HepG2 (cell line): ENCODE measurements around the gene ATP13A2. TPM values are rescaled to one million over a fixed set of nuclear protein-coding genes. Genes with fewer than 3 reads are reported as not detected.

Experiments
- ATAC-seq: fragments of 200-7000 bp; cut with Tn5 transposase; 3 replicates; pipeline ENCODE4 v1.9.1; 2020; ENCODE audit warnings: mild to moderate bottlenecking, moderate library complexity
- BruUV-seq: library from RNA; stranded (reverse); fragments of 400-500 nt; replicated peaks from 2 replicates; lab custom pipeline; 2021; lab: Mats Ljungman, UMichigan
- CTCF ChIA-PET: fragments of 300-600 bp; formaldehyde crosslinking; extraction: SDS; loops from one replicate; lab custom pipeline; 2021; ENCODE audit warnings: low total read pairs, inconsistent platforms, low intra/inter-chr PET ratio; lab: Yijun Ruan, JAX
- POLR2A ChIA-PET: fragments of 350-600 bp; sonication (Branson Sonifier 250); formaldehyde crosslinking; loops from one replicate; lab custom pipeline; 2020; ENCODE audit warnings: antibody characterized with exemption, inconsistent platforms; lab: Yijun Ruan, JAX
- DNase-seq: peaks from one replicate; pipeline ENCODE4 v3.0.0-alpha.2; 2015; ENCODE audit warnings: low spot score
- FAIRE-seq: peaks from 3 replicates; lab custom pipeline; 2011; peaks lifted over from hg19 to GRCh38; lab: Jason Lieb, UNC
- H2AFZ ChIP-seq: one replicate; pipeline ENCODE4 v1.6.1; 2011; ENCODE audit warnings: low read length, inconsistent platforms
- H3K27ac ChIP-seq: fragments of 300-600 bp; 3 replicates; pipeline ENCODE4 v1.8.0; 2011; ENCODE audit warnings: mixed run types, mild to moderate bottlenecking, mixed read lengths, low read length, inconsistent platforms; ENCODE audit not compliant: insufficient read depth; ENCODE audit errors: extremely low read length
- H3K27me3 ChIP-seq, 2 experiments: fragments of 200-600 bp in 1 of 2; 2 replicates in 1 of 2; 3 replicates in 1 of 2; pipeline versions ENCODE4 v1.6.0 to v1.8.0; 2011; ENCODE audit warnings: low read length in 2 of 2, mild to moderate bottlenecking in 2 of 2, moderate library complexity in 2 of 2, inconsistent platforms in 1 of 2; ENCODE audit not compliant: insufficient read depth in 2 of 2, control insufficient read depth in 1 of 2
- H3K36me3 ChIP-seq, 2 experiments: fragments of 200-600 bp in 1 of 2; replicated peaks in 1 of 2; 2 replicates in 1 of 2; 3 replicates in 1 of 2; pipeline versions ENCODE4 v1.5.1 to v1.8.0; 2011; ENCODE audit warnings: low read length in 2 of 2, inconsistent platforms in 1 of 2; ENCODE audit not compliant: insufficient read depth in 2 of 2, control insufficient read depth in 1 of 2
- H3K4me1 ChIP-seq: 2 replicates; pipeline ENCODE4 v1.5.1; 2012; ENCODE audit warnings: low read length, inconsistent platforms; ENCODE audit not compliant: insufficient read depth
- H3K4me2 ChIP-seq: 2 replicates; pipeline ENCODE4 v1.6.0; 2011; ENCODE audit warnings: low read depth, low read length, inconsistent platforms
- H3K4me3 ChIP-seq, 3 experiments: fragments of 200-600 bp in 1 of 3; sonication (generic), shearing (Covaris generic) in 1 of 3; replicated peaks in 1 of 3; 2 replicates each; pipeline ENCODE4 v1.5.1; 2011 to 2016; ENCODE audit warnings: low read length in 3 of 3, inconsistent platforms in 2 of 3, low read depth in 2 of 3, mild to moderate bottlenecking in 2 of 3, control low read depth in 1 of 3, mixed read lengths in 1 of 3; ENCODE audit not compliant: insufficient read depth in 1 of 3
- H3K79me2 ChIP-seq: one replicate; pipeline ENCODE4 v1.6.1; 2011; ENCODE audit warnings: low read length, inconsistent platforms; ENCODE audit not compliant: insufficient read depth
- H3K9ac ChIP-seq: 2 replicates; pipeline ENCODE4 v1.6.0; 2011; ENCODE audit warnings: mild to moderate bottlenecking, low read depth, low read length, inconsistent platforms; ENCODE audit not compliant: insufficient read depth
- H3K9me3 ChIP-seq: 2 replicates; pipeline ENCODE4 v1.5.1; 2012; ENCODE audit warnings: mild to moderate bottlenecking, low read length
- H4K20me1 ChIP-seq: 2 replicates; pipeline ENCODE4 v1.6.0; 2011; ENCODE audit warnings: inconsistent platforms, mild to moderate bottlenecking, low read length, moderate library complexity; ENCODE audit not compliant: insufficient read depth
- ATAD3A ChIP-seq: sonication (generic); formaldehyde crosslinking; IDR thresholded peaks from 2 replicates; pipeline ENCODE4 v1.4.0; 2020; ENCODE audit warnings: missing genetic modification reagents
- KDM4B ChIP-seq: sonication (generic); formaldehyde crosslinking; IDR thresholded peaks from 2 replicates; pipeline ENCODE4 v1.4.0; 2020; ENCODE audit warnings: missing genetic modification reagents
- PHF5A ChIP-seq: IDR thresholded peaks from one replicate; pipeline ENCODE4 v1.6.1; 2018; ENCODE audit warnings: low read depth, missing genetic modification reagents; ENCODE audit not compliant: unreplicated experiment
- SMC3 ChIP-seq: IDR thresholded peaks from 2 replicates; pipeline ENCODE4 v1.6.1; 2011; ENCODE audit warnings: low read length, improper control_type of control experiment
- TBP ChIP-seq: sonication (generic); formaldehyde crosslinking; IDR thresholded peaks from 2 replicates; pipeline ENCODE4 v1.5.0; 2020; ENCODE audit warnings: missing genetic modification reagents
- YEATS2 ChIP-seq: sonication (generic); formaldehyde crosslinking; IDR thresholded peaks from 2 replicates; pipeline ENCODE4 v1.4.0; 2020; ENCODE audit warnings: missing genetic modification reagents, borderline replicate concordance
- ZBTB7A ChIP-seq: sonication (generic); formaldehyde crosslinking; IDR thresholded peaks from 2 replicates; pipeline ENCODE4 v1.8.0; 2022; ENCODE audit warnings: mild to moderate bottlenecking, missing genetic modification reagents
- ZNF569 ChIP-seq: sonication (generic); formaldehyde crosslinking; IDR thresholded peaks from 2 replicates; pipeline ENCODE4 v1.5.0; 2020; ENCODE audit warnings: mild to moderate bottlenecking, missing genetic modification reagents, moderate library complexity, borderline replicate concordance
- ZNF709 ChIP-seq: sonication (generic); formaldehyde crosslinking; IDR thresholded peaks from 2 replicates; pipeline ENCODE4 v1.5.0; 2020; ENCODE audit warnings: mild to moderate bottlenecking, missing genetic modification reagents
- ZNF747 ChIP-seq: sonication (generic); formaldehyde crosslinking; IDR thresholded peaks from 2 replicates; pipeline ENCODE4 v1.8.1; 2023; ENCODE audit warnings: missing genetic modification reagents, mild to moderate bottlenecking, borderline replicate concordance
- ZSCAN20 ChIP-seq: sonication (generic); formaldehyde crosslinking; IDR thresholded peaks from 2 replicates; pipeline ENCODE4 v1.4.0; 2020; ENCODE audit warnings: missing genetic modification reagents, mild to moderate bottlenecking, borderline replicate concordance
- WGBS: methylation state at CpG from one replicate; pipeline ENCODE4 v1.1.6; 2017; ENCODE audit warnings: low lambda C conversion rate; 5-methylcytosine and 5-hydroxymethylcytosine counted together
- in situ Hi-C: cut with HindIII; loops from 2 replicates; pipeline ENCODE4 v1.10.0; 2017; ENCODE audit warnings: low pct_unique_long_range_greater_than_20kb; ENCODE audit not compliant: extremely low pct_ligation_motif_present
- intact Hi-C: fragments of 100-400 bp; cut with micrococcal nuclease; formaldehyde crosslinking; loops from one replicate; pipeline ENCODE4 v1.10.0; 2022; ENCODE audit not compliant: unreplicated experiment
- polyA plus RNA-seq, 8 experiments: library from polyadenylated mRNA; depleted of rRNA in 3 of 8; stranded (reverse) in 7 of 8; unstranded in 1 of 8; fragments of >200 nt; fragmentation: Illumina TruSeq in 4 of 8; extraction: Trizol in 4 of 8; gene quantifications; 2 replicates each; pipeline versions ENCODE4 v1.2.1 to v1.2.3, GENCODE V29; 2011 to 2016; ENCODE audit warnings: low read depth in 4 of 8, missing spikeins in 1 of 8, mixed read lengths in 1 of 8; ENCODE audit not compliant: insufficient read depth in 1 of 8
- total RNA-seq, 5 experiments: library from RNA; depleted of rRNA; stranded (reverse); fragments of >200 nt; fragmentation: Illumina TruSeq; extraction: Trizol; gene quantifications; 2 replicates each; pipeline ENCODE4 v1.2.3, GENCODE V29; 2016; ENCODE audit warnings: low read depth in 1 of 5
- TF ChIP-seq, protein P1 (sequence below): sonication (generic); formaldehyde crosslinking; conservative IDR thresholded peaks from 2 replicates; pipeline ENCODE4 v1.8.1; 2023; ENCODE audit warnings: missing genetic modification reagents
- TF ChIP-seq, protein P2 (sequence below): sonication (generic); formaldehyde crosslinking; IDR thresholded peaks from 2 replicates; pipeline ENCODE4 v1.8.0; 2022; ENCODE audit warnings: low read depth, missing genetic modification reagents
- TF ChIP-seq, protein P3 (sequence below): IDR thresholded peaks from 2 replicates; pipeline ENCODE4 v1.6.1; 2012; ENCODE audit warnings: low read length, improper control_type of control experiment

Gene ATP13A2
- total and polyA plus RNA-seq, 2 of the 13 experiments (the other 11 are each of a cell fraction or from before 2014, with no cell fraction given): 13.2 to 16.2 TPM

DNA sequence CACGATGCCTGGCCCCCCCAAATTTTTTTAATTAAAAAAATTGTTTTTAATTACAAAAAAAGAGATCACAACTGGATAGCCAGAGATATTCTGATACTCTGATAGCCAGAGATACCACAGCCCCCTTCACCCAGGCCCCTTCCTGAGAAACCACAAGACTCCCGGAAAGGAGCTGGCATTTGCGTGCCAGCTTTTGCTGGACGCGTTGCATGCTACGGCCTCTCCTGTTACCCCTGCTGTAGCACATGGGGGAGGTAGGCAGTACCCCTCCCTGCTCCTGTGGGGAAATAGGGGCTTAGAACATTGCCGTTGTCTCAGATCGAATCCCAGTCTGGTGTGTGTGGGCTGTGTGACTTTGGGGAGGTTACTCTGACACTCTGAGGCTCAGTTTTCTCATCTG, 54.0 kb downstream of the ATP13A2 start:
- ATAC-seq: no peak
- no TSS peak for BruUV-seq
- intact Hi-C loops: no loop called here
- DNase-seq: no peak
- Histone ChIP-seq H3K36me3 (no peaks in the 10 kb centered on the region), H3K4me2 (no peak overlapping the region), H3K4me3 (no peak overlapping the region), H3K27ac (no peak overlapping the region), H3K4me1 (peaks cover 24% of the 10 kb centered on the region), H2AFZ (no peak overlapping the region), H3K79me2 (no peaks in the 10 kb centered on the region), H3K9ac (no peak overlapping the region), H4K20me1 (no peaks in the 10 kb centered on the region), H3K27me3 (peaks cover 0 to 1% of the 10 kb centered on the region in 2 experiments; a peak in 2 of 5 replicates), H3K9me3 (no peaks in the 10 kb centered on the region)
- no peak for FAIRE-seq
- CTCF ChIA-PET: no interaction called here
- POLR2A ChIA-PET: no interaction called here
- in situ Hi-C loops: loop anchor here (5.0 to 25.0 kb wide), 2 partner anchors 90 to 280 kb away; partner anchors contain the start of gene PADI3
- 87% methylated on average over 6 of the region's 8 CpGs for WGBS
- no peak for TF ChIP-seq ZBTB7A (CRISPR knock-in tag)
- no peak for TF ChIP-seq ZNF569
- no peak for TF ChIP-seq ZNF747 (CRISPR knock-in tag)
- TF ChIP-seq, protein P1, sequence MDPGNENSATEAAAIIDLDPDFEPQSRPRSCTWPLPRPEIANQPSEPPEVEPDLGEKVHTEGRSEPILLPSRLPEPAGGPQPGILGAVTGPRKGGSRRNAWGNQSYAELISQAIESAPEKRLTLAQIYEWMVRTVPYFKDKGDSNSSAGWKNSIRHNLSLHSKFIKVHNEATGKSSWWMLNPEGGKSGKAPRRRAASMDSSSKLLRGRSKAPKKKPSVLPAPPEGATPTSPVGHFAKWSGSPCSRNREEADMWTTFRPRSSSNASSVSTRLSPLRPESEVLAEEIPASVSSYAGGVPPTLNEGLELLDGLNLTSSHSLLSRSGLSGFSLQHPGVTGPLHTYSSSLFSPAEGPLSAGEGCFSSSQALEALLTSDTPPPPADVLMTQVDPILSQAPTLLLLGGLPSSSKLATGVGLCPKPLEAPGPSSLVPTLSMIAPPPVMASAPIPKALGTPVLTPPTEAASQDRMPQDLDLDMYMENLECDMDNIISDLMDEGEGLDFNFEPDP (CRISPR knock-in tag): no peak
- no peak for TF ChIP-seq TBP (CRISPR knock-in tag)
- TF ChIP-seq ZNF709 (CRISPR knock-in tag): no peak
- no peak for TF ChIP-seq ZSCAN20 (CRISPR knock-in tag)

DNA sequence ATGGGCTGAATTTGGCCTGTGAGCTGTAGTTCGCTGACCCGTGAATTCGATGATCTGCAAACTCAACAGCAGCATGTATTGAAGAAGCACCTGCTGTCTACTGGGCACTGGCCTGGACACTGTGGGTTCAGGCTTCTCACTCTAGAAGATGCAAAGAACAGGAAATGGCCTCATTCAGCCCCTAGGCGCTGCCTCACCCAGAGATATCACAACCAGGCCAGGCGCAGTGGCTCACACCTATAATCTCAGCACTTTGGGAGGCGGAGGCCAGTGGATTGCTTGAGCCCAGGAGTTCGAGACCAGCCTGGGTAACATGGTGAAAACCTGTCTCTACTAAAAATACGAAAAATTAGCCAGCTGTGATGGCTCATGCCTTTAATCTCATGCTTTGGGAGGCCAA, 55.0 kb downstream of the ATP13A2 start:
- no peak overlapping the region for H2AFZ ChIP-seq
- in situ Hi-C loops: loop anchor here (5.0 to 25.0 kb wide), 2 partner anchors 91 to 281 kb away; partner anchors contain the start of gene PADI3
- FAIRE-seq (no peak), ATAC-seq (no peak), DNase-seq (no peak)
- H3K9ac ChIP-seq: no peak overlapping the region
- no peaks in the 10 kb centered on the region for H3K79me2 ChIP-seq
- BruUV-seq: no TSS peak
- peaks cover 24% of the 10 kb centered on the region for H3K4me1 ChIP-seq
- no peak overlapping the region for H3K27ac ChIP-seq
- no peaks in the 10 kb centered on the region for H4K20me1 ChIP-seq
- no peaks in the 10 kb centered on the region for H3K9me3 ChIP-seq
- no peak overlapping the region for H3K4me3 ChIP-seq
- POLR2A ChIA-PET: no interaction called here
- no peak overlapping the region for H3K4me2 ChIP-seq
- CTCF ChIA-PET: no interaction called here
- H3K36me3 ChIP-seq: no peaks in the 10 kb centered on the region
- H3K27me3 ChIP-seq: peaks cover 0 to 1% of the 10 kb centered on the region in 2 experiments; a peak in 2 of 5 replicates
- intact Hi-C loops: no loop called here
- WGBS: 70% methylated on average over 8 of the region's 8 CpGs
- TF ChIP-seq YEATS2 (CRISPR knock-in tag) (no peak), KDM4B (CRISPR knock-in tag) (no peak), SMC3 (no peak), PHF5A (CRISPR knock-in tag) (no peak), ATAD3A (no peak)
- TF ChIP-seq, protein P2, sequence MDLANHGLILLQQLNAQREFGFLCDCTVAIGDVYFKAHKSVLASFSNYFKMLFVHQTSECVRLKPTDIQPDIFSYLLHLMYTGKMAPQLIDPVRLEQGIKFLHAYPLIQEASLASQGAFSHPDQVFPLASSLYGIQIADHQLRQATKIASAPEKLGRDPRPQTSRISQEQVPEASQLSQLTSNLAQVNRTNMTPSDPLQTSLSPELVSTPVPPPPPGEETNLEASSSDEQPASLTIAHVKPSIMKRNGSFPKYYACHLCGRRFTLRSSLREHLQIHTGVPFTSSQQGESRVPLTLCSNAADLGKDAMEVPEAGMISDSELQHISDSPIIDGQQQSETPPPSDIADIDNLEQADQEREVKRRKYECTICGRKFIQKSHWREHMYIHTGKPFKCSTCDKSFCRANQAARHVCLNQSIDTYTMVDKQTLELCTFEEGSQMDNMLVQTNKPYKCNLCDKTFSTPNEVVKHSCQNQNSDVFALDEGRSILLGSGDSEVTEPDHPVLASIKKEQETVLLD (CRISPR knock-in tag): no peak
- TF ChIP-seq, protein P3, sequence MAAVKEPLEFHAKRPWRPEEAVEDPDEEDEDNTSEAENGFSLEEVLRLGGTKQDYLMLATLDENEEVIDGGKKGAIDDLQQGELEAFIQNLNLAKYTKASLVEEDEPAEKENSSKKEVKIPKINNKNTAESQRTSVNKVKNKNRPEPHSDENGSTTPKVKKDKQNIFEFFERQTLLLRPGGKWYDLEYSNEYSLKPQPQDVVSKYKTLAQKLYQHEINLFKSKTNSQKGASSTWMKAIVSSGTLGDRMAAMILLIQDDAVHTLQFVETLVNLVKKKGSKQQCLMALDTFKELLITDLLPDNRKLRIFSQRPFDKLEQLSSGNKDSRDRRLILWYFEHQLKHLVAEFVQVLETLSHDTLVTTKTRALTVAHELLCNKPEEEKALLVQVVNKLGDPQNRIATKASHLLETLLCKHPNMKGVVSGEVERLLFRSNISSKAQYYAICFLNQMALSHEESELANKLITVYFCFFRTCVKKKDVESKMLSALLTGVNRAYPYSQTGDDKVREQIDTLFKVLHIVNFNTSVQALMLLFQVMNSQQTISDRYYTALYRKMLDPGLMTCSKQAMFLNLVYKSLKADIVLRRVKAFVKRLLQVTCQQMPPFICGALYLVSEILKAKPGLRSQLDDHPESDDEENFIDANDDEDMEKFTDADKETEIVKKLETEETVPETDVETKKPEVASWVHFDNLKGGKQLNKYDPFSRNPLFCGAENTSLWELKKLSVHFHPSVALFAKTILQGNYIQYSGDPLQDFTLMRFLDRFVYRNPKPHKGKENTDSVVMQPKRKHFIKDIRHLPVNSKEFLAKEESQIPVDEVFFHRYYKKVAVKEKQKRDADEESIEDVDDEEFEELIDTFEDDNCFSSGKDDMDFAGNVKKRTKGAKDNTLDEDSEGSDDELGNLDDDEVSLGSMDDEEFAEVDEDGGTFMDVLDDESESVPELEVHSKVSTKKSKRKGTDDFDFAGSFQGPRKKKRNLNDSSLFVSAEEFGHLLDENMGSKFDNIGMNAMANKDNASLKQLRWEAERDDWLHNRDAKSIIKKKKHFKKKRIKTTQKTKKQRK: no peak
